Cardiac muscle cell (in vitro differentiated cells and primary cell): ENCODE data around the gene TTC29. TPM values are rescaled to one million over a fixed set of nuclear protein-coding genes. Genes with fewer than 3 reads are reported as not detected.

ENCODE experiments used
- DNase-seq, 2 donors: peaks; one replicate each; pipeline versions ENCODE4 v3.0.0 to v3.0.0-alpha.2; 2010 to 2017; ENCODE audit warnings: low read depth in 1 of 2, low spot score in 1 of 2
- H3K27ac ChIP-seq: fragments of 200-600 bp; sonication (generic); 2 replicates; pipeline ENCODE4 v1.5.1; 2016
- H3K27me3 ChIP-seq: fragments of 200-600 bp; sonication (generic); 2 replicates; pipeline ENCODE4 v1.6.0; 2016; ENCODE audit warnings: control low read depth
- H3K36me3 ChIP-seq: fragments of 200-600 bp; sonication (generic); 2 replicates; pipeline ENCODE4 v1.5.1; 2016; ENCODE audit warnings: control low read depth
- H3K4me1 ChIP-seq: fragments of 200-600 bp; sonication (generic); 2 replicates; pipeline ENCODE4 v1.8.1; 2017; ENCODE audit warnings: low read depth, mild to moderate bottlenecking, mixed run types
- H3K4me3 ChIP-seq: fragments of 200-600 bp; sonication (generic); 2 replicates; pipeline ENCODE4 v1.5.1; 2016; ENCODE audit warnings: mild to moderate bottlenecking
- H3K9me3 ChIP-seq: fragments of 200-600 bp; sonication (generic); 2 replicates; pipeline ENCODE4 v1.5.1; 2017; ENCODE audit warnings: low read depth, mild to moderate bottlenecking, control low read depth
- polyA plus RNA-seq: library from polyadenylated mRNA; unstranded; fragments of >200 nt; fragmentation: Nextera tagmentation; extraction: Ambion mirVana; gene quantifications from 2 replicates; pipeline ENCODE4 v1.2.1, GENCODE V29; 2016
- total RNA-seq: library from RNA; depleted of rRNA; stranded (reverse); fragments of >200 nt; gene quantifications from 2 replicates; pipeline ENCODE4 v1.2.3, GENCODE V29; 2016
- TF ChIP-seq, protein P1 (sequence below): IDR thresholded peaks from 2 replicates; pipeline ENCODE4 v1.5.1; 2012; ENCODE audit warnings: low read depth, mild to moderate bottlenecking, low read length

The TTC29 gene
- total and polyA plus RNA-seq, 2 experiments from 2014 or later = 0.09 to 0.45 TPM

- no peaks in the 10 kb centered on the region for H3K9me3 ChIP-seq
- TF ChIP-seq, protein P1, sequence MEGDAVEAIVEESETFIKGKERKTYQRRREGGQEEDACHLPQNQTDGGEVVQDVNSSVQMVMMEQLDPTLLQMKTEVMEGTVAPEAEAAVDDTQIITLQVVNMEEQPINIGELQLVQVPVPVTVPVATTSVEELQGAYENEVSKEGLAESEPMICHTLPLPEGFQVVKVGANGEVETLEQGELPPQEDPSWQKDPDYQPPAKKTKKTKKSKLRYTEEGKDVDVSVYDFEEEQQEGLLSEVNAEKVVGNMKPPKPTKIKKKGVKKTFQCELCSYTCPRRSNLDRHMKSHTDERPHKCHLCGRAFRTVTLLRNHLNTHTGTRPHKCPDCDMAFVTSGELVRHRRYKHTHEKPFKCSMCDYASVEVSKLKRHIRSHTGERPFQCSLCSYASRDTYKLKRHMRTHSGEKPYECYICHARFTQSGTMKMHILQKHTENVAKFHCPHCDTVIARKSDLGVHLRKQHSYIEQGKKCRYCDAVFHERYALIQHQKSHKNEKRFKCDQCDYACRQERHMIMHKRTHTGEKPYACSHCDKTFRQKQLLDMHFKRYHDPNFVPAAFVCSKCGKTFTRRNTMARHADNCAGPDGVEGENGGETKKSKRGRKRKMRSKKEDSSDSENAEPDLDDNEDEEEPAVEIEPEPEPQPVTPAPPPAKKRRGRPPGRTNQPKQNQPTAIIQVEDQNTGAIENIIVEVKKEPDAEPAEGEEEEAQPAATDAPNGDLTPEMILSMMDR = no peak
- H3K36me3 ChIP-seq = no peaks in the 10 kb centered on the region
- H3K27me3 ChIP-seq = no peaks in the 10 kb centered on the region
- H3K4me3 ChIP-seq = no peak overlapping the region
- no peak for DNase-seq
- no peak overlapping the region for H3K27ac ChIP-seq
- H3K4me1 ChIP-seq = no peaks in the 10 kb centered on the region
Measured at GRCh38 chr4:146883070-146883469, 62.6 kb downstream of the TTC29 start.

GRCh38 chr4:146857298-146857697 lies 88.4 kb downstream of the TTC29 start:
- Histone ChIP-seq H3K4me3 (no peak overlapping the region), H3K27me3 (no peaks in the 10 kb centered on the region)
- TF ChIP-seq, protein P1 = no peak

DNA sequence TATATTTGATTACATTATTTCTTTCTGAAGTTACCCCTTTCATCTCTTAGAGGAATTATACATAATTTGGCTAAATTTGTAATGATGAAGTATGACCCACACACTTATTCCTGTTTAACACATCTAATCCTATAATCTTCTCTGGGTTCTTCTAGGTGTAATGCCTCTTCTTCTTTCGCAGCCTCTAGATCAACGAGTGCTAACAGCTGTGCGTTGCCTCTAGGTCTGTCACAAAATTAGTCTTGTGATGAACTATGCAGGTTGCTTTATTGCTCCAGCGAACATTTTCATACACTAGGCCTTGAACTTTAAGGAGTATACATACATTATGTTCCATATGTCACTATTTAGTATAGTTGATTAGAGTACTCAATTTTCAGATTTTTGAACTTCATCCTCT lies 89.9 kb downstream of the TTC29 start:
- no peaks in the 10 kb centered on the region for H3K9me3 ChIP-seq
- H3K4me1 ChIP-seq = no peaks in the 10 kb centered on the region
- TF ChIP-seq, protein P1 = no peak

More at GRCh38 chr4:146857298-146857697, 88.4 kb downstream of the TTC29 start:
- no peaks in the 10 kb centered on the region for H3K4me1 ChIP-seq
- no peaks in the 10 kb centered on the region for H3K36me3 ChIP-seq
- no peaks in the 10 kb centered on the region for H3K9me3 ChIP-seq
- no peak overlapping the region for H3K27ac ChIP-seq
- no peak for DNase-seq

DNA sequence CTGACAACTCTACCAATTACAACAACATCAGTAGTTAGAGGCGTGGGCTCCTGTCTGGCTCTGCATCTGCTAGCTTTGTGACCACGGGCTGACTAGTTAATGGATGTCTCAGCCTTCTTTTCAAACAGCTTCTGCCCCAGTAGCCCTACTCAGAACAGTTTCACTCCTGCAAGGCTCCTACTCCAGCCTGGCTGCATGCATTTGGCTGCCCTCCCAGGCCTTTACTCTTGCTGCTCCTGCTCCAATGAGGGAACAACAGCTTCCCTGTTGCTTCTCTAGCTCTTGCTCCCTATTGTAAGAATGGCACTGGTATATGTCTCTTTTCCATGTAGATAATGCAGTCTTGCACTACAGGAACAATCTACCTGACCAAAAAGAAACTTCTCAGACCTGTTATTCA lies 93.3 kb downstream of the TTC29 start:
- Histone ChIP-seq H3K36me3 (no peaks in the 10 kb centered on the region), H3K9me3 (no peaks in the 10 kb centered on the region), H3K27ac (no peak overlapping the region), H3K4me3 (no peak overlapping the region), H3K4me1 (no peaks in the 10 kb centered on the region), H3K27me3 (no peaks in the 10 kb centered on the region)
- TF ChIP-seq, protein P1 = no peak
- DNase-seq = no peak

More for the DNA sequence above, 89.9 kb downstream of the TTC29 start:
- no peaks in the 10 kb centered on the region for H3K27me3 ChIP-seq
- H3K36me3 ChIP-seq = no peaks in the 10 kb centered on the region
- no peak for DNase-seq
- H3K4me3 ChIP-seq = no peak overlapping the region
- H3K27ac ChIP-seq = no peak overlapping the region

DNA sequence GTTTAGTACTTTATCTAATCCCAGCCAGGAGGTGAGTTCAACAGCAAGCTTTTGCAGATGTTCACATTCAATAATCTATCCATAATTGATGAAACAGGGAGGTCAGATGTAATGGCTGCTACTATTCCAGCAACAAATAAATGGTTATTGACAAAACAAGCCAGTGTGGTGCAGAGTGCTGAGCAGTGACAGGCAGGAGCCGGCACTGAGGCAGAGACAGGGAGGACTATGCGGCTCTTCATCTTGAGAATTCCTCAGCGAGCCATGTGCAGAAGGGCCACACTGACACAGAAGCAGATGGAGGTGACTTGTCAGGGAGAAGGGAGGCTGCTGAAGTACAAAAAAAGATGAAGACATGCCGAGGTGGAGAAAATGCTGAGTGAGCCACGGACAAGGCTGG lies 98.3 kb downstream of the TTC29 start:
- Histone ChIP-seq H3K27ac (no peak overlapping the region), H3K4me1 (no peaks in the 10 kb centered on the region), H3K27me3 (no peaks in the 10 kb centered on the region), H3K36me3 (no peaks in the 10 kb centered on the region), H3K9me3 (no peaks in the 10 kb centered on the region), H3K4me3 (no peak overlapping the region)
- no peak for DNase-seq
- TF ChIP-seq, protein P1 = no peak

DNA sequence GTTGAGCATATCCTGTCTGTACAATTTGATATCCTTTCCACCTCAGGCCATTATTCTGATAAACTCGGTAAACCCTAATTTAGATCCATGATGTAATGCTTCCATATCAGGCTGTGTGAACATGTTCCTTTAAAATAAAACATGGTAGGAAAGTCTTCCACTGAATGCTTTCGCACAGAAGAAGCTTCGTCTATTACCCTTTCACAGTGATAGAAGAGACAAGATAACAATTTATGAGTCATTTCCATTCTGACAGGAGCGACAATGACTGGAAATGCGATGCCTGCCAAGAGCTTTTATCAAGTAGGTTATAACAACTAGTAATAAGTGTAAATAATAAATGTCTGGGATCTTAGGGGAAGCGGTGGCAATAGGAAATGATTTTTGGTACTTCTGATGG lies 98.8 kb downstream of the TTC29 start:
- DNase-seq = no peak
- Histone ChIP-seq H3K36me3 (no peaks in the 10 kb centered on the region), H3K27ac (no peak overlapping the region), H3K27me3 (no peaks in the 10 kb centered on the region), H3K9me3 (no peaks in the 10 kb centered on the region), H3K4me3 (no peak overlapping the region), H3K4me1 (no peaks in the 10 kb centered on the region)
- TF ChIP-seq, protein P1 = no peak
